ENCODE data around the gene PSMB4. TPM values are rescaled to one million over a fixed set of nuclear protein-coding genes. Genes with fewer than 3 reads are reported as not detected.
A peak's percentile ranks its signal among the peaks of the same experiment; 100 is the strongest.

The PSMB4 gene
- total RNA-seq, 1 experiment from 2014 or later, result 413 TPM

GRCh38 chr1:151372058-151372934 is 27.1 kb upstream of the PSMB4 start, which contains the start of gene SELENBP1:
TSS of gene SELENBP1 (minus strand) at chr1:151372705. CDS start at chr1:151372641, 64 bp downstream.
- H3T11ph ChIP-seq (ENCODE audit: low read length), result no peak within 1 kb of the TSS
- H3K23me2 ChIP-seq (ENCODE audit: insufficient read length, low read depth, low read length, poor library complexity, severe bottlenecking), result no peaks in the 10 kb centered on the region
- Mint-ChIP-seq H3K27me3 (ENCODE audit: low read depth) (no peaks in the 10 kb centered on the region), H3K4me3 (peak within 1 kb of the TSS; percentile 55 to 76), H3K36me3 (ENCODE audit: insufficient read depth in 1 of 3, low read depth in 3 of 3) (peaks cover 0 to 3% (median 3%) of the 10 kb centered on the region in 3 experiments; a peak in 2 of 7 replicates), H3K9me3 (no peaks in the 10 kb centered on the region; a peak in 1 of 5 replicates), H3K4me1 (peaks cover 15 to 34% of the 10 kb centered on the region in 2 experiments), H3K27ac (peak within 1 kb of the TSS; percentile 9 to 83 (median 82))
- no peak within 1 kb of the TSS for H2BK20ac ChIP-seq (ENCODE audit: low read depth, low read length, poor library complexity, severe bottlenecking)
- no peak within 1 kb of the TSS for H2BK15ac ChIP-seq (ENCODE audit: low read depth, low read length)
- H2BK12ac ChIP-seq (ENCODE audit: insufficient read length, low read depth, low read length), result no peak within 1 kb of the TSS
- TF ChIP-seq CTCF (conservative IDR thresholded peaks at IDR 0.05), result no peak
- H4K91ac ChIP-seq (ENCODE audit: insufficient read length, low read depth, low read length), result no peak within 1 kb of the TSS
- H3K4ac ChIP-seq (ENCODE audit: low read depth, low read length), result no peak within 1 kb of the TSS
- H4K8ac ChIP-seq (replicated peaks; ENCODE audit: insufficient read length, low read depth, low read length), result no peak within 1 kb of the TSS
- H3K4me2 ChIP-seq (ENCODE audit: insufficient read depth, insufficient read length, low read length), result peak within 1 kb of the TSS; percentile 41
- no peak within 1 kb of the TSS for H4K5ac ChIP-seq (ENCODE audit: insufficient read length, low read depth, low read length)
- peak within 1 kb of the TSS; percentile 24 for H3K9ac ChIP-seq (ENCODE audit: extremely low read depth, insufficient read length, low read length)
- H3K56ac ChIP-seq (ENCODE audit: insufficient read length, low read depth, low read length), result no peak within 1 kb of the TSS
- no CpG with 5 or more reads among the region's 11 CpGs for WGBS (ENCODE audit: extremely low coverage, insufficient read length, low lambda C conversion rate)
- no peaks in the 10 kb centered on the region for H3K27me3 ChIP-seq (ENCODE audit: insufficient read depth, low read length)
- peak within 1 kb of the TSS; percentile 76 for H3K14ac ChIP-seq (ENCODE audit: insufficient read depth, low read length)
- peak within 1 kb of the TSS; percentile 72 for H3K18ac ChIP-seq (ENCODE audit: insufficient read length, low read depth, low read length)
- no peaks in the 10 kb centered on the region for H3K79me1 ChIP-seq (ENCODE audit: insufficient read depth, low read depth, low read length, poor library complexity, severe bottlenecking)
- H3K27ac ChIP-seq (ENCODE audit: insufficient read length, low read depth, low read length), result no peak within 1 kb of the TSS
- H3K4me1 ChIP-seq (ENCODE audit: insufficient read depth, low read length), result no peaks in the 10 kb centered on the region
- no peaks in the 10 kb centered on the region for H4K20me1 ChIP-seq (ENCODE audit: control insufficient read depth, insufficient read depth, insufficient read length)
- no peaks in the 10 kb centered on the region for H3K79me2 ChIP-seq (ENCODE audit: insufficient read depth, low read length)
- H2BK120ac ChIP-seq (ENCODE audit: low read depth, low read length, poor library complexity, severe bottlenecking), result no peak within 1 kb of the TSS
- no peak within 1 kb of the TSS for H2AFZ ChIP-seq (ENCODE audit: low read length)
- no peaks in the 10 kb centered on the region for H3K9me3 ChIP-seq (ENCODE audit: control insufficient read depth, low read depth, low read length)
- no peak within 1 kb of the TSS for H2AK5ac ChIP-seq (ENCODE audit: insufficient read length, low read length)
- no peak within 1 kb of the TSS for H3K23ac ChIP-seq (ENCODE audit: insufficient read length, low read depth, low read length)
- peak; percentile 75 for DNase-seq
- no peak within 1 kb of the TSS for H2BK5ac ChIP-seq (ENCODE audit: insufficient read length, low read length)
